ENCODE measurements around the gene ACACB.
"Not testable (repeated sequence)": the region's sequence is repeated elsewhere in the genome, so short reads cannot be mapped to it uniquely, and the experiment has no call there.

ACACB gene

DNA sequence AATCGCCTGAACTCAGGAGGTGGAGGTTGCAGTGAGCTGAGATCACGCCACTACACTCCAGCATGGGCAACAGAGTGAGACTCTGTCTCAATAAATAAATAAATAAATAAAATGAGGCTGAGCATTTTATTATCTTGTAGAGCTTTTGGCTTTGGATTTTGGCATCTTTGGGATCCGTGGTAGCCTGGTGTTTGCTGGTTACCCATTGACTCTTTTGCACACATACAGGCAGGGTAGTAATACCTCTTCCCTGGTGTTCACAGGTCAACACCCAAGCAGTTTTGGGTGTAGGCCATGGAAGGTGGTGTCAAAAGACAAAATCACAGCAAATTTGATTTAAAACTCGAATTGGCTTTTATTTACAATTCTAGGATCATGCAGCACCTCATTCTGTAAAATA lies 27.8 kb downstream of the ACACB start:
- DNase-seq: no peak

GRCh38 chr12:109147126-109147525 lies 30.7 kb downstream of the ACACB start:
- DNase-seq: not testable (repeated sequence)

GRCh38 chr12:109147954-109148353 lies 31.6 kb downstream of the ACACB start:
- DNase-seq: no peak

DNA sequence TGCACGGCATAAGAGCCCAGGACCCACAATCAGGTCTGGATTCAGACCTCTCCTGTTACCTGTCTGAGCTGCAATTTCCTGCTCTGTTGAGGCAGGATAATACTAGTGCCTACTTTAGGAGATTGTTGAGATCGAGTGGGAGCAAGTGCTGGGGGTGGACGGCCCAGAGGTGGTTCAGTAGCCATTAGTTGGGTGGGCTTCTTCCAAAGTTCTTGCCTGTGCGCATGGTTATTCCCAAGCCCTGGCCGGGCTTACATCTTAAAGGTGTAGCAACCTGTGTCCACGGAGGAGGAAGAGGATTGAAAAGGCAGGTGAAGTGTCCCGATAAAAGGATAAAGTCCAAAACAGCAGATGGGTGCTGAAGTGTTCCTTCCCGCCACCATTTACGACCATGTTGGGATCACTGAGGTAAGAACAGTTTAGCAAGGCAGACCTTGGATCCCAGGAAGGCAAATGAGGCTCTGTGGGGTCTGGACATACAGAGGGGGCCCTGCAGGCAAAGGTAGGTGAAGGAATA lies 33.8 kb downstream of the ACACB start:
- DNase-seq: no peak

DNA sequence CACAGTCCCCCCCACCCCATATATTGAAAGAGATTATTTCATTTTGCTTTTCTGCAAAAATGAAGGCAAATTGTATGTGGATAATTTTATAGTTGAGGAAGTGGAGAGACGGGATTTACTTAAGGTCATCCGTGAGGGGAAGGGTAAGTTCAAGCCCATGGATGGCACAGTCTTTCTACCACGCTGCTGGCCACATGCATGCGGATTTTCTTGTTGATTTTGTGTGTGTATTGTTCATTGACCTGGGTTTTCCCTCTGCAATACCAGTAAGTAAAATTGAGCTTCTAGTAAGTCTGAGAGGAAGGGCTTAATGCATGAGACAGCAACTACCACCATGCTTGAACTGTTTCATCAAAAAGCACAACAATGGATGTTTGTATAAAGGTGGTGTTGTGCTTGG lies 35.1 kb downstream of the ACACB start:
- no peak for DNase-seq

DNA sequence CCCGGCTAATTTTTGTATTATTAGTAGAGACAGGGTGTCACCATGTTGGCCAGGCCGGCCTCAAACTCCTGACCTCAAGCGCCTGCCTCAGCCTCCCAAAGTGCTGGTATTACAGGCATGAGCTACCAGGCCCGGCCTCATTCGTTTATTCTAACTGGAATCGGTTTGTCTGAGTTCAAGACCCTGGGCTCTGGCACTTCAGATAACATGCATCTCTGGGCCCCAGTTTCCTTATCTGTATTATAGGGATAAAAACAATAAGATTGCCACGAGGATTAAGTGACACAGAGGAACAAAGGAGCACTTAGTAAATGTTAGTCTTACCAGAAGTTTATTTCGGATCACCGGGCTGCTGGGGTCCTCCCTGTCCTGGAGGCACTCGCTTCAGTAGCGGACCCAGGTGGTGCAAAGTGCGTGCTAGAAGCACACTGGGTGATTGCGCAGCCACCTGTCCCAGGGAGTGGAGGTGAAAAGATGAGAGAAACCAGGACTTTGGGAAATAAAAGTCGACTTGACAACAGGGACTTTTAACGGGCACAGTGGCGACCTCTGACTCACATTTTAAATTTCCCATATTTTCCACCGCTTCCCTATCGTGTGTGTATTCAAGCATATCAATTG lies 37.5 kb downstream of the ACACB start:
- peak; percentile 9 for DNase-seq

DNA sequence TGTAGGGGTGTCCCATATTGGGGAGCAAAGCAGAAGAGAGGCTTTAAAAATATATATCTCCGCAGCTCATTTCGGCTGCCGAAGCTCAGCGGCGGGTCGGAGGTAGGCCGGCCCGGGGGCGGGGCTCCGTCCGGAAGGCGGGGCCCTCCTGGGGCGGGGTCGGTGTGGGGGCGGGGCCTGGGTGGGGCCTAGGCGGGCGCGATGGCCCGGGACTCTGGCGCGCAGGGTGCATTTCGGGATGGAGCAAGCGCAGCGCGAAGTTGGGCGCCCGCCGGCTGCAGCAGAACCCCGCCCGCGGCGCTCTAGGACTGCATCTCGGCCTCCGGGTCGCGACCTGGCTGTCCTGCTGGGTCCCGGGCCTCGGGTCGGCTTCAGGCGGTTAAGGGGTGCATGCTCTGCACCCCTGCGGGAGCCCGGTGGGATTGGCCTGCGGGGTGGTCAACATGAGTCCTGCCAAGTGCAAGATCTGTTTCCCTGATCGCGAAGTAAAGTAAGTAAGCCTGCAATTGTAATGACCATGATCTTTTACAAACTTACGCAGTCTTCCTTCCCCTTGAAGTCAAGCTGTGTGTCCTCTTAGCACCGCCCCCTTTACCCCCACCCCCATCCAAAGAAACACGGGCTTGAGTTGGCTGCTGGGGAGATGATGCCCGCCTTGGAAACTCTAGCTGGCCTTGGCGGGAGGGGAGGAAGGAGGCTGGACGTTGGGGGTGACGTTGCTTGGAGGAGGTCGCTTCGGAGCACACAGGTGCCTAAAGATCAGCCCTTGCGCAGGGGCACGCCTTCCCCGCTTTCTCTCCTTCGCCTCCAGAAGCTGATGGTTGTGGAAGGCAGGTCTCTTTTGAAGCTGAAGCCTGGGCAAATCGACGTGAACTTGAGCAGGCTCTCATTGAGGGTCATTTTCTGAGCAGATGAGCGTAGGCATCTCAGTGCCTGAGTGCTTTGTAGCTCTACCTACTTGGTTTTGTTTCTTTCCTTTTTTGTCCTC lies 38.4 kb downstream of the ACACB start:
- peak; percentile 84 for DNase-seq

GRCh38 chr12:109156036-109156435 lies 39.6 kb downstream of the ACACB start:
- DNase-seq: no peak

DNA sequence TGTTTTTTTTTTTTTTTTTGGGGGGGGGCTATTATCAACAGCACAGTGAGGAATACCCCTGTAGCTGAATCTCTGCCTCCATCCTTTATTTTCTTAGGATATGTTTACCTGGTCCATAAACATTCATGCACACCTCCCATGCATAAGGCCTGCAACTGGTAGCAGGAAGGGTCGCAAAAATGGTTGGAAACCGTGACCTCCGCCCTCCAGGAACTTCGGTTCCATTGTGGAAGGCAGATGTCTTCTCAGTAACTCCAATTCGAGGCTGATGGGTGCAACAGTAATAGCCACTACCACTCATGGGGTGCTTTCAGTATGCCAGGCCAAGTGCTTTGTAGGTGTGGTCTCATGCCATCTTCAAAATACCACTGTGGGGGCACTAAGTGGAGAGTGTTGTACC lies 40.2 kb downstream of the ACACB start:
- DNase-seq: no peak

- no peak for DNase-seq
Measured at GRCh38 chr12:109157986-109158385, 41.6 kb downstream of the ACACB start.

- DNase-seq: no peak
Measured at GRCh38 chr12:109160433-109160832, 44.0 kb downstream of the ACACB start.

DNA sequence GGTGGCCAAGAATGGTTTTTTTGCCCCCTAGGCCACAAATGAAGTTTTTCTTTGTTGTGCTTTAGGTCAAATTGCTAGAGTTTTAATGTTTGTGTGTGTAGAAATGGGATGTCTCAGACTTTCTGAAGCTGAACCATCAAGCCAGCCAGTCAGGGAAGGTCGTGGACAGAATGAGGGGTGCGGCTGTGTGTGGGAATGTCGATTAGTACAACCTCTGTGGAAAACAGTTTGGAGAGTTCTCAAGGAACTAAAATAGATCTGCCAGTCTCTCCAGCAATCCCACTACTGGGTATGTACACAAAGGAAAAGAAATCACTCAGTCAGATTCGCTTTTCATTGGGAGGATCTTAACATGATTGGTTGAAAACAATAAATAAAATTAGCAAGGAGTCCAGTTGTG lies 44.5 kb downstream of the ACACB start:
- no peak for DNase-seq

DNA sequence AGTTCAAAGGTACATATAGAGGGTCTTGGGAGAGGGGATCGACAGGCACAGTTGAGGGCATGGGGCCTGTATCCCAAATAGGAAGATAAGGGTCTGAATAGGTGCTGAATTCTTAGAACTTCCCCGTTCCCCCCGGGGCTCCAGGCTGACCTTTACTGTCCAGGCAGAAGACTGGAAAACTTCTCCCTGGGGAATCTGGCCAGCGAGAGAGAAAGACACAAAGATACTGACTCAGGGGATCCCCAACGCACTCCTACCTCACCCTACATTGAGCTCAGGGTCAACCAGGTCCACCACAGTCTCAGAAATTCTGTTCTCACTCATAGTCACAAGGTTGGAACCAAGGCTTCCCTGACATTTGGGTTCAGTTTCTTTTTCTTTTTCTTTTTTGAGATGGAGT lies 46.2 kb downstream of the ACACB start:
- no peak for DNase-seq

GRCh38 chr12:109163167-109163566 lies 46.8 kb downstream of the ACACB start:
- DNase-seq: no peak

- DNase-seq: no peak
Measured at GRCh38 chr12:109165599-109165998, 49.2 kb downstream of the ACACB start.

DNA sequence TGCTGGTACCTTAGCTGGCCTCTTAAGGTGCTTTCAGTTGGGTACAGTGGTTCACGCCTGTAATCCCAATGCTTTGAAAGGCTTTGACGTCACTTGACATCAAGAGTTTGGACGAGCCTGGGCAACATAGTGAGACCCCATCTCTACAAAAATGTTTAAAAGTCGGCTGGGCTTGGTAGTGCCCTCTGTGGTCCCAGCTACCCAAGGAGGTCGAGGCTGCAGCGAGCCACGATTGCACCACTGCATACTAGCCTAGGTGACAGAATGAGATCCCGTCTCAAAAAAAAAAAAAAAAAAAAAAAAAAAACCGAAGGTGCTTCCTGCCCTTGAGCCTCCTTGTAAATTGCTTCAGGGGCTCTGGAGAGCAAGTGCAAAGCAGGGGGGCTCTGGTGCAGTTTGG lies 50.0 kb downstream of the ACACB start:
- no peak for DNase-seq

- DNase-seq: no peak
Measured at GRCh38 chr12:109167781-109168180, 51.4 kb downstream of the ACACB start.

- no peak for DNase-seq
Measured at GRCh38 chr12:109169262-109169661, 52.9 kb downstream of the ACACB start.

DNA sequence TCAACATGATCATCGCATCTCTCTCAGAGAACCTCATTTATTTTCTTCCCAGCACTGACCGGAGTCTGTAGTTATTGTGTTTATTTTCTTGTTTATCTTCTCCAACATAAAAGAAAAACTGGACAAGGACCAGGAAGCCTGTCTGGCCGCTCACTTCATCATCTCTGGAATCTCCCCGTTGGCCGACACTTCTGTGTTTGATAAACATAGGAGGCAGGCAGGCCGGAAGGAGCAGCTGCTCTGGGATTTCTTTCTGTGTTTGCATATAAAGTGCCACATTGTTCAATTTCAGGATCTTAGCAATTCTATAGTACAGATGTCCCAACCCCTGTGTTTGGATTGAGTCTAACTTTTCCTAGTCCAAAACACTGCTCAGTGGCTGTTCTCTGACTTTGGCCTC lies 53.3 kb downstream of the ACACB start:
- no peak for DNase-seq

- no peak for DNase-seq
Measured at GRCh38 chr12:109170324-109170723, 53.9 kb downstream of the ACACB start.

- not testable (repeated sequence) for DNase-seq
Measured at GRCh38 chr12:109172787-109173186, 56.4 kb downstream of the ACACB start.

DNA sequence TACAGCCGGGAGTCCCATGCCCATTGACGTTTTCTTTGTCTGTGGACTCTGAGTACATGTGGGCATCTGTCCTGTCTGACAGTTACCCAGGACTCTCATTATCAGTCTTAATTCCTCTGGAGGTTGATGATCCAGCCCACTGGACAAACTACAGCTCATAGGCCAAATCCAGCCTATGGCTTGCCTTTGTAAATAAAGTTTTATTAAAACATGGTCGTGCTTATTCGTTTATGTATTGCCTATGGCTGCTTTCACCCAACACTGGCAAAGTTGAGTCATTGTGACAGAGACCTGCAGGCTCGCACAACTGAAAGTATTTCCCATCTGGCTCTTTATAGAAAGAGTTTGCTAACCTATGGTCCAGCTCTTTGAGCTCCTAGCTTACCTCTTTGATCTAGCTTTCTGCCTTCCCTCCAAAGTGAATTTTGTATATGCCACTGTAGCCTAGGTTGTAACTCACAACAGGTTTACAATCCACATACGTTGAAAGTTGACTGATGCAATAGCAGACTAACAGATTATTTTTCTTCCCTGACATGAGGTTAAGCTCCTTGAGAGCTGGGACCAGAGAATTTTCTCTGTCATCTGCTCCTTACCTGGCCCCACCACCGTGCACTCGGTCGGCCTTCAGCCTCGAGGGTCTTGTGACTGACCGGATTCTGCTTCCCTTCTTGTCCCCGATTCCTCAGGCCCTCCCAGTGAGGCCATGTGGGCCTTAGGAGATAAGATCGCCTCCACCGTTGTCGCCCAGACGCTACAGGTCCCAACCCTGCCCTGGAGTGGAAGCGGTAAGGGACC lies 57.3 kb downstream of the ACACB start:
- DNase-seq: no peak

DNA sequence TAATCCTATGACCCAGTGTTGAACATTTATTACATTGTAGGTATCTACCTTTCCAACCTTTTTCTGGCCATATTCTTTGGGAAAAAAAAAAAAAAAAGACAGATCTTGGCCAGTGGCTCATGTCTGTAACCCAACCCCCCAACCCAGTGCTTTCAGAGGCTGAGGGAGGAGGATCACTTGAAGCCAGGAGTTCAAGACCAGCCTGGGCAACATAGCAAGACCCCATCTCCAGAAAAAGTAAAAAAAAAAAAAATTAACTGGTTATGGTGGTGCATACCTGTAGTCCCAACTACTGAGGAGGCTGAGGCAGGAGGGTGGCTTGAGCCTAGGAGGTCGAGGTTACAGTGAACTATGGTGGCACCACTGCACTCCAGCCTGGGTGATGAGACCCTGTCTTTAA lies 58.1 kb downstream of the ACACB start:
- DNase-seq: no peak
